A549 treated with ZK216348 at 1 μM for 4 hours (cell line): ENCODE data around the gene SNX33. TPM values are rescaled to one million over a fixed set of nuclear protein-coding genes. Genes with fewer than 3 reads are reported as not detected.

Source experiments
- total RNA-seq: library from RNA; stranded (reverse); fragments of 200-300 nt; extraction: Qiagen RNA extraction; gene quantifications from 5 replicates; pipeline ENCODE4 v1.2.3, GENCODE V29; 2022; ENCODE audit warnings: low read depth

SNX33 gene
- total RNA-seq: 11.1 to 18.1 TPM (median 15.8 TPM) in 5 replicates

GRCh38 chr15:75647370-75648155, at the start of gene SNX33:
Gene SNX33 (plus strand): TSS chr15:75647912. CDS start chr15:75649103, 1,191 bp downstream.

GRCh38 chr15:75625542-75626347, 22.0 kb upstream of the SNX33 start, which contains the start of gene SNUPN:
Gene SNUPN (minus strand): TSS chr15:75625725. CDS start chr15:75621051, 4,674 bp downstream.

GRCh38 chr15:75639709-75640482, 7.8 kb upstream of the SNX33 start, which contains the start of gene IMP3:
Gene IMP3 (minus strand): TSS chr15:75640224. CDS start chr15:75640168, 56 bp downstream.

Other genes with a start within 250 kb of the SNX33 start
- gene SIN3A, start 196.2 kb upstream of the SNX33 start, total RNA-seq: 26.0 to 34.8 TPM (median 30.3 TPM) in 5 replicates
- 36.1 to 53.2 TPM (median 46.7 TPM) in 5 replicates for gene PTPN9, start 68.6 kb upstream of the SNX33 start, total RNA-seq
- 31.0 to 35.0 TPM (median 33.4 TPM) in 5 replicates for gene SNUPN, start 22.2 kb upstream of the SNX33 start, total RNA-seq
- 87.1 to 125 TPM (median 121 TPM) in 5 replicates for gene IMP3, start 7.7 kb upstream of the SNX33 start, total RNA-seq
- 0.04 to 0.27 TPM (median 0.09 TPM) in 5 replicates for gene CSPG4, start 64.9 kb downstream of the SNX33 start, total RNA-seq
- 28.4 to 59.7 TPM (median 40.1 TPM) in 5 replicates for gene UBE2Q2, start 195.5 kb downstream of the SNX33 start, total RNA-seq